H1 (cell line): ENCODE measurements around the gene IMPG2. TPM values are rescaled to one million over a fixed set of nuclear protein-coding genes. Genes with fewer than 3 reads are reported as not detected.

Experiments
- CTCF ChIA-PET: fragments of 300-600 bp; sonication (Branson Sonifier 250); formaldehyde crosslinking; loops from one replicate; lab custom pipeline; 2021; ENCODE audit not compliant: partially characterized antibody; lab: Charles Lee
- POLR2A ChIA-PET: fragments of 300-600 bp; sonication (Branson Sonifier 250); formaldehyde crosslinking; loops from one replicate; lab custom pipeline; 2021; ENCODE audit warnings: inconsistent platforms; ENCODE audit not compliant: partially characterized antibody; lab: Charles Lee
- DNase-seq, 2 experiments: peaks; one replicate each; pipeline versions ENCODE4 v3.0.0 to v3.0.0-alpha.2; 2010 to 2022; ENCODE audit warnings: low spot score in 2 of 2, low read depth in 1 of 2, mixed read lengths in 1 of 2
- FAIRE-seq: peaks from 2 replicates; lab custom pipeline; 2011; peaks lifted over from hg19 to GRCh38; lab: Jason Lieb, UNC
- H2AFZ ChIP-seq: 2 replicates; pipeline ENCODE4 v1.8.1; 2012; ENCODE audit warnings: low read length, inconsistent platforms
- H2AK5ac ChIP-seq: 2 replicates; pipeline ENCODE4 v1.6.1; 2013; ENCODE audit warnings: low read depth, low read length
- H2BK120ac ChIP-seq: replicated peaks from 2 replicates; pipeline ENCODE3; 2013; ENCODE audit warnings: low read depth, low read length, inconsistent platforms
- H2BK12ac ChIP-seq: 2 replicates; pipeline ENCODE4 v1.6.1; 2013; ENCODE audit warnings: low read depth, low read length
- H2BK15ac ChIP-seq: 2 replicates; pipeline ENCODE4 v1.6.1; 2013; ENCODE audit warnings: low read length
- H2BK20ac ChIP-seq: 2 replicates; pipeline ENCODE4 v1.6.1; 2013; ENCODE audit warnings: low read length
- H2BK5ac ChIP-seq: 2 replicates; pipeline ENCODE4 v1.6.1; 2013; ENCODE audit warnings: low read depth, low read length
- H3K14ac ChIP-seq: 2 replicates; pipeline ENCODE4 v1.6.1; 2013; ENCODE audit warnings: inconsistent platforms; ENCODE audit not compliant: insufficient read length
- H3K18ac ChIP-seq: 2 replicates; pipeline ENCODE4 v1.6.1; 2013; ENCODE audit warnings: low read length; ENCODE audit errors: extremely low read depth
- H3K23ac ChIP-seq: 2 replicates; pipeline ENCODE4 v1.6.1; 2013; ENCODE audit warnings: inconsistent platforms; ENCODE audit not compliant: insufficient read length
- H3K23me2 ChIP-seq: 2 replicates; pipeline ENCODE4 v1.6.1; 2013; ENCODE audit warnings: low read depth, low read length
- H3K27ac ChIP-seq: 2 replicates; pipeline ENCODE4 v1.6.1; 2011; ENCODE audit warnings: low read depth, low read length, inconsistent platforms
- H3K27me3 ChIP-seq, 4 experiments: replicated peaks in 1 of 4; 1 replicate in 1 of 4; 2 replicates in 3 of 4; pipeline versions ENCODE4 v1.6.1 to v1.8.1; 2011 to 2013; ENCODE audit warnings: low read length in 3 of 4, mild to moderate bottlenecking in 3 of 4, inconsistent platforms in 2 of 4, mixed read lengths in 2 of 4, moderate library complexity in 1 of 4; ENCODE audit not compliant: control insufficient read depth in 3 of 4, insufficient read depth in 3 of 4; ENCODE audit errors: extremely low read depth in 1 of 4
- H3K36me3 ChIP-seq, 4 experiments: 2 replicates each; pipeline versions ENCODE4 v1.6.1 to v1.8.1; 2011 to 2013; ENCODE audit warnings: mild to moderate bottlenecking in 4 of 4, low read length in 3 of 4, moderate library complexity in 2 of 4, control low read depth in 1 of 4, inconsistent platforms in 1 of 4; ENCODE audit not compliant: insufficient read depth in 4 of 4, control insufficient read depth in 2 of 4
- H3K4ac ChIP-seq: replicated peaks from 2 replicates; pipeline ENCODE3; 2013; ENCODE audit warnings: low read length, low read depth, mixed read lengths, inconsistent platforms; ENCODE audit not compliant: insufficient read length
- H3K4me1 ChIP-seq, 4 experiments: replicated peaks in 1 of 4; 1 replicate in 1 of 4; 2 replicates in 3 of 4; pipeline versions ENCODE4 v1.6.1 to v1.8.1; 2011 to 2013; ENCODE audit warnings: low read length in 3 of 4, inconsistent platforms in 2 of 4, mixed read lengths in 1 of 4; ENCODE audit not compliant: insufficient read depth in 4 of 4, control insufficient read depth in 3 of 4
- H3K4me2 ChIP-seq, 2 experiments: 2 replicates each; pipeline versions ENCODE4 v1.6.1 to v1.8.1; 2011 to 2013; ENCODE audit warnings: low read depth in 2 of 2, low read length in 2 of 2, control low read depth in 1 of 2, inconsistent platforms in 1 of 2, mild to moderate bottlenecking in 1 of 2; ENCODE audit not compliant: insufficient read depth in 1 of 2
- H3K4me3 ChIP-seq, 4 experiments: fragments of 200-600, 300-600 bp in 1 of 4; sonication (generic), shearing (Covaris generic), sonication (Bioruptor Twin) in 1 of 4; 2 replicates each; pipeline versions ENCODE4 v1.5.1 to v1.8.1; 2011 to 2016; ENCODE audit warnings: low read length in 4 of 4, low read depth in 3 of 4, control low read depth in 2 of 4, inconsistent platforms in 2 of 4, mild to moderate bottlenecking in 2 of 4, mixed read lengths in 1 of 4, moderate library complexity in 1 of 4; ENCODE audit not compliant: insufficient read depth in 2 of 4; ENCODE audit errors: extremely low read depth in 1 of 4
- H3K56ac ChIP-seq: replicated peaks from 2 replicates; pipeline ENCODE3; 2013; ENCODE audit warnings: low read depth, mild to moderate bottlenecking, mixed read lengths, low read length, inconsistent platforms; ENCODE audit not compliant: insufficient read length
- H3K79me1 ChIP-seq: 2 replicates; pipeline ENCODE4 v1.6.1; 2013; ENCODE audit warnings: low read depth, low read length, control low read depth
- H3K79me2 ChIP-seq, 2 experiments: 2 replicates each; pipeline versions ENCODE4 v1.6.1 to v1.8.1; 2012 to 2013; ENCODE audit warnings: low read length in 2 of 2, mild to moderate bottlenecking in 2 of 2, inconsistent platforms in 1 of 2; ENCODE audit not compliant: insufficient read depth in 2 of 2, control insufficient read depth in 1 of 2
- H3K9ac ChIP-seq, 4 experiments: replicated peaks in 1 of 4; 1 replicate in 1 of 4; 2 replicates in 3 of 4; pipeline versions ENCODE4 v1.6.1 to v1.8.1; 2011 to 2013; ENCODE audit warnings: low read depth in 3 of 4, low read length in 3 of 4, control low read depth in 2 of 4, mild to moderate bottlenecking in 2 of 4, moderate library complexity in 2 of 4, inconsistent platforms in 1 of 4; ENCODE audit errors: extremely low read depth in 1 of 4
- H3K9me3 ChIP-seq, 2 experiments: 2 replicates each; pipeline versions ENCODE4 v1.6.1 to v1.8.1; 2012 to 2013; ENCODE audit warnings: mild to moderate bottlenecking in 2 of 2, moderate library complexity in 2 of 2, control low read depth in 1 of 2, inconsistent platforms in 1 of 2, low read depth in 1 of 2, low read length in 1 of 2, mixed read lengths in 1 of 2; ENCODE audit not compliant: insufficient read depth in 2 of 2
- H4K20me1 ChIP-seq, 2 experiments: replicated peaks in 1 of 2; 2 replicates each; pipeline versions ENCODE3 to v1.8.1; 2011 to 2013; ENCODE audit warnings: inconsistent platforms in 2 of 2, low read length in 2 of 2, mild to moderate bottlenecking in 1 of 2; ENCODE audit not compliant: insufficient read depth in 2 of 2, control insufficient read depth in 1 of 2
- H4K5ac ChIP-seq: 2 replicates; pipeline ENCODE4 v1.6.1; 2013; ENCODE audit warnings: low read length, low read depth, mixed read lengths, inconsistent platforms; ENCODE audit not compliant: insufficient read length
- H4K8ac ChIP-seq: 2 replicates; pipeline ENCODE4 v1.8.0; 2013; ENCODE audit warnings: mild to moderate bottlenecking, moderate library complexity, low read length, inconsistent platforms; ENCODE audit not compliant: insufficient read depth; ENCODE audit errors: extremely low read depth
- H4K91ac ChIP-seq: replicated peaks from 2 replicates; pipeline ENCODE3; 2013; ENCODE audit warnings: low read length, mixed read lengths, inconsistent platforms; ENCODE audit not compliant: insufficient read length
- CBX5 ChIP-seq: fragments of 300-800, 300-1000 bp; sonication (generic); IDR thresholded peaks from 2 replicates; pipeline ENCODE4 v1.7.1; 2016; ENCODE audit warnings: antibody characterized with exemption, low read length, low read depth
- CEBPB ChIP-seq: IDR thresholded peaks from 2 replicates; pipeline ENCODE4 v1.6.1; 2012; ENCODE audit warnings: low read depth, low read length
- HDAC6 ChIP-seq: IDR thresholded peaks from one replicate; pipeline ENCODE4 v1.7.1; 2012; ENCODE audit warnings: low read depth, mild to moderate bottlenecking, inconsistent platforms, low read length, moderate library complexity
- KDM4A ChIP-seq: IDR thresholded peaks from one replicate; pipeline ENCODE4 v1.7.1; 2012; ENCODE audit warnings: low read depth, mild to moderate bottlenecking, moderate library complexity, low read length, inconsistent platforms; ENCODE audit not compliant: severe bottlenecking
- POU5F1 ChIP-seq: IDR thresholded peaks from 2 replicates; pipeline ENCODE4 v1.6.1; 2011; ENCODE audit warnings: low read depth, mild to moderate bottlenecking, low read length, moderate library complexity
- SIX5 ChIP-seq: IDR thresholded peaks from 2 replicates; pipeline ENCODE4 v1.6.1; 2011; ENCODE audit warnings: mild to moderate bottlenecking, low read depth, low read length
- SP1 ChIP-seq: IDR thresholded peaks from 2 replicates; pipeline ENCODE4 v1.6.1; 2011; ENCODE audit warnings: low read depth, low read length
- SP2 ChIP-seq: IDR thresholded peaks from 2 replicates; pipeline ENCODE4 v1.6.1; 2012; ENCODE audit warnings: mild to moderate bottlenecking, low read length, inconsistent platforms
- SRF ChIP-seq: IDR thresholded peaks from 2 replicates; pipeline ENCODE4 v1.6.1; 2011; ENCODE audit warnings: mild to moderate bottlenecking, low read depth, low read length, moderate library complexity
- TAF1 ChIP-seq: IDR thresholded peaks from 2 replicates; pipeline ENCODE4 v1.6.1; 2011; ENCODE audit warnings: mild to moderate bottlenecking, low read depth, low read length
- WGBS, 2 experiments: shearing (Covaris generic) in 1 of 2; methylation state at CpG; one replicate each; pipeline versions ENCODE4 v1.1.6 to v1.1.7; 2013 to 2015; ENCODE audit warnings: low lambda C conversion rate in 2 of 2, mixed read lengths in 2 of 2, inconsistent platforms in 1 of 2, low coverage in 1 of 2, missing lambda C conversion rate in 1 of 2; ENCODE audit not compliant: insufficient replicate concordance in 2 of 2, insufficient coverage in 1 of 2, insufficient read length in 1 of 2; ENCODE audit errors: extremely low coverage in 1 of 2, missing lambda C conversion rate in 1 of 2; 5-methylcytosine and 5-hydroxymethylcytosine counted together
- polyA plus RNA-seq, 7 experiments: library from polyadenylated mRNA; depleted of rRNA in 3 of 7; stranded (reverse) in 5 of 7; unstranded in 2 of 7; fragments of >200 nt in 5 of 7; fragments of 200-250 nt in 2 of 7; gene quantifications; 1 replicate in 5 of 7; 2 replicates in 1 of 7; 4 replicates in 1 of 7; pipeline versions ENCODE4 v1.2.1 to v1.2.3, GENCODE V29; 2011 to 2013; ENCODE audit warnings: missing spikeins in 2 of 7, mixed read lengths in 2 of 7
- total RNA-seq: library from RNA; stranded (reverse); fragmentation: NEBNext Ultra II Directional; extraction: Animal tissue kit (Norgen Biotek cat#: 25700); gene quantifications from 2 replicates; pipeline ENCODE4 v1.2.1, GENCODE V29; 2021

The IMPG2 gene
- total and polyA plus RNA-seq, 2 of the 8 experiments (the other 6 are each of a cell fraction or from before 2014, with no cell fraction given): 0.03 to 0.06 TPM

GRCh38 chr3:101279765-101280385 lies 40.5 kb downstream of the IMPG2 start:
- Histone ChIP-seq H4K91ac (no peak overlapping the region), H2BK5ac (no peak overlapping the region), H2BK12ac (no peak overlapping the region), H2BK120ac (no peak overlapping the region), H3K79me2 (no peaks in the 10 kb centered on the region), H3K4me2 (no peak overlapping the region), H3K23me2 (no peaks in the 10 kb centered on the region), H3K14ac (no peak overlapping the region), H3K56ac (no peak overlapping the region), H2AFZ (no peak overlapping the region), H4K8ac (no peak overlapping the region), H3K27me3 (peaks cover 0 to 9% (median under 1%) of the 10 kb centered on the region in 4 experiments; a peak in 3 of 7 replicates), H3K4ac (no peak overlapping the region), H3K4me1 (peaks cover 0 to 3% (median 0%) of the 10 kb centered on the region in 4 experiments; a peak in 1 of 7 replicates), H2AK5ac (no peak overlapping the region), H2BK15ac (no peak overlapping the region), H3K18ac (no peak overlapping the region), H3K27ac (no peak overlapping the region), H4K20me1 (no peaks in the 10 kb centered on the region), H3K79me1 (no peaks in the 10 kb centered on the region), H3K9ac (no peak overlapping the region), H3K9me3 (no peaks in the 10 kb centered on the region), H3K23ac (no peak overlapping the region), H2BK20ac (no peak overlapping the region), H4K5ac (no peak overlapping the region), H3K36me3 (no peaks in the 10 kb centered on the region), H3K4me3 (no peak overlapping the region)
- FAIRE-seq (no peak), DNase-seq (no peak)
- TF ChIP-seq HDAC6 (no peak), CBX5 (no peak), KDM4A (no peak), SRF (no peak), SP1 (no peak), TAF1 (no peak), POU5F1 (no peak), SP2 (no peak), SIX5 (no peak), CEBPB (no peak)
- ChIA-PET CTCF (interaction anchor here (0.5 kb wide), 1 partner anchor 415 kb away, joined by 3 read pairs; no protein-coding TSS in a partner anchor), POLR2A (no interaction called here)
- 73% methylated on average over 1 of the region's 1 CpG; no CpG with 5 or more reads in 1 of the 2 experiments for WGBS, 2 experiments
